Measurements from ENCODE around the gene CENPB.

GRCh38 chr20:3808544-3808943 lies 22.0 kb upstream of the CENPB start:
- no peak for TF ChIP-seq CTCF (IDR thresholded peaks at IDR 0.05)
- TF ChIP-seq EP300 (IDR thresholded peaks at IDR 0.05) = no peak
